Thyroid gland (tissue), 4 donors: ENCODE data around the gene UBE2H. TPM values are rescaled to one million over a fixed set of nuclear protein-coding genes. Genes with fewer than 3 reads are reported as not detected.
"Not testable (repeated sequence)": the region's sequence is repeated elsewhere in the genome, so short reads cannot be mapped to it uniquely, and the experiment has no call there.

Experiments used
- DNase-seq, 2 donors: peaks; one replicate each; pipeline ENCODE4 v3.0.0-alpha.2; 2019
- H3K27ac ChIP-seq, 3 donors: fragments of 200-600 bp; sonication (generic); 1 replicate in 2 of 3; 2 replicates in 1 of 3; pipeline ENCODE4 v1.5.1; 2016 to 2019; ENCODE audit warnings: mild to moderate bottlenecking in 1 of 3, moderate library complexity in 1 of 3
- H3K27me3 ChIP-seq: fragments of 200-600 bp; sonication (generic); one replicate; pipeline ENCODE4 v1.5.1; 2019
- H3K36me3 ChIP-seq, 2 donors: fragments of 200-600 bp; sonication (generic); one replicate each; pipeline ENCODE4 v1.5.1; 2016 to 2019
- H3K4me1 ChIP-seq, 2 donors: fragments of 200-600 bp; sonication (generic); one replicate each; pipeline ENCODE4 v1.5.1; 2017 to 2019
- H3K4me3 ChIP-seq, 3 donors: fragments of 200-600 bp; sonication (generic); replicated peaks in 1 of 3; 1 replicate in 2 of 3; 2 replicates in 1 of 3; pipeline ENCODE4 v1.5.1; 2016; ENCODE audit warnings: mild to moderate bottlenecking in 1 of 3
- H3K9me3 ChIP-seq: fragments of 200-600 bp; sonication (generic); one replicate; pipeline ENCODE4 v1.5.1; 2017
- POLR2A ChIP-seq, 2 donors: fragments of 450-650 bp; IDR thresholded peaks; one replicate each; pipeline ENCODE4 v1.6.1; 2017; ENCODE audit warnings: antibody characterized with exemption in 2 of 2, mild to moderate bottlenecking in 2 of 2, moderate library complexity in 1 of 2
- WGBS, 2 donors: methylation state at CpG; one replicate each; pipeline ENCODE4 v1.1.5; 2017; 5-methylcytosine and 5-hydroxymethylcytosine counted together
- intact Hi-C: fragments of 100-400 bp; cut with DNase I; formaldehyde crosslinking; loops from one replicate; pipeline ENCODE4 v1.15.1; 2023
- total RNA-seq, 4 donors: library from RNA; depleted of rRNA; stranded (reverse); fragments of >200 nt; gene quantifications; one replicate each; pipeline ENCODE4 v1.2.3, GENCODE V29; 2016
- TF ChIP-seq, protein P1 (sequence below), 6 experiments: fragments of 200-600 bp in 3 of 6; fragments of 450-650 bp in 3 of 6; sonication (generic) in 3 of 6; IDR thresholded peaks; one replicate each; pipeline ENCODE4 v1.5.1; 2016 to 2019; ENCODE audit warnings: antibody characterized with exemption in 6 of 6, mild to moderate bottlenecking in 2 of 6, inconsistent platforms in 1 of 6, moderate library complexity in 1 of 6

Gene UBE2H
- total RNA-seq, 4 donors from 2014 or later, result 97.7 to 156 (median 122) TPM

GRCh38 chr7:129898007-129898406, 54.8 kb downstream of the UBE2H start:
- TF ChIP-seq, protein P1, sequence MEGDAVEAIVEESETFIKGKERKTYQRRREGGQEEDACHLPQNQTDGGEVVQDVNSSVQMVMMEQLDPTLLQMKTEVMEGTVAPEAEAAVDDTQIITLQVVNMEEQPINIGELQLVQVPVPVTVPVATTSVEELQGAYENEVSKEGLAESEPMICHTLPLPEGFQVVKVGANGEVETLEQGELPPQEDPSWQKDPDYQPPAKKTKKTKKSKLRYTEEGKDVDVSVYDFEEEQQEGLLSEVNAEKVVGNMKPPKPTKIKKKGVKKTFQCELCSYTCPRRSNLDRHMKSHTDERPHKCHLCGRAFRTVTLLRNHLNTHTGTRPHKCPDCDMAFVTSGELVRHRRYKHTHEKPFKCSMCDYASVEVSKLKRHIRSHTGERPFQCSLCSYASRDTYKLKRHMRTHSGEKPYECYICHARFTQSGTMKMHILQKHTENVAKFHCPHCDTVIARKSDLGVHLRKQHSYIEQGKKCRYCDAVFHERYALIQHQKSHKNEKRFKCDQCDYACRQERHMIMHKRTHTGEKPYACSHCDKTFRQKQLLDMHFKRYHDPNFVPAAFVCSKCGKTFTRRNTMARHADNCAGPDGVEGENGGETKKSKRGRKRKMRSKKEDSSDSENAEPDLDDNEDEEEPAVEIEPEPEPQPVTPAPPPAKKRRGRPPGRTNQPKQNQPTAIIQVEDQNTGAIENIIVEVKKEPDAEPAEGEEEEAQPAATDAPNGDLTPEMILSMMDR (IDR thresholded peaks at IDR 0.05), result no peak
- TF ChIP-seq POLR2A (IDR thresholded peaks at IDR 0.05), result no peak
- Histone ChIP-seq H3K36me3 (no peaks in the 10 kb centered on the region), H3K4me1 (peaks cover 13 to 19% of the 10 kb centered on the region in 2 donors), H3K9me3 (no peaks in the 10 kb centered on the region), H3K4me3 (no peak overlapping the region), H3K27ac (no peak overlapping the region), H3K27me3 (no peaks in the 10 kb centered on the region)
- DNase-seq, result no peak
- intact Hi-C loops, result no loop called here

DNA sequence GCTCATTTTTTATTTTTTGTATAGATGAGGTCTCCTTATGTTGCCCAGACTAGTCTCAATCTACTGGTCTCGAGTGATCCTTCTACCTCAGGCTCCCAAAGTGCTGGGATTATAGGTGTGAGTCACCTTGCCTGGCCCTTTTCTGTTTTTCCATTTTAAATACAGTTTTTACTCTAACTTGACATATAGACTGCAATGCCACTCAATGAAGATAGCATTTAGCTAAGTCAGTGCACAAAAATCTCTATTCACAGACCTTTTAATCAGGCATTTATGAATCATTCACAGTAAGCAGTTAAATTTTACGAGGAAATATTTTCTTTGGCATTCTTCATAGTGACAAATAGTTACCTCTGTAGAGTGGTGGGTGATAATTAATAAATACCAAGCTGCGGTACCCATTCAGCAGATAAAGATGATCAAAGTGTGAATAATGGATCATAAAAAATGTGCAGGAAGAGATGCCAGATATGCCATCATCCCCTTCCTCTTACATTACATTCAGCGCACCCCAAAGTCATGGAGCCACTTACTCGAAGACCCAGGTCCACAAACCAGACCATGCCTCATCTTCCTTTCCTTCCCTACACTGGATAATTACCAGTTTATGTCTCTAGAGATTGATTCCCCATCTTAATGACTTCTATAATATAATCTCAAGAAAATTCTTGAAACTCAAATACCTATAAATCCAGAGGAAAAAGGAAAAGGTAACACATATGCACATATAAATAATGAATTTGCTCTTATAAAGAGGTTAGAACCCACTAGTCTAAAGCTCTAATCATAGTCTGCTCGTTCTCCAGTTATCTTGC, 56.0 kb downstream of the UBE2H start:
- DNase-seq, result no peak
- TF ChIP-seq POLR2A (IDR thresholded peaks at IDR 0.05), result no peak
- TF ChIP-seq, protein P1 (IDR thresholded peaks at IDR 0.05), result no peak
- no peaks in the 10 kb centered on the region for H3K27me3 ChIP-seq
- no peaks in the 10 kb centered on the region for H3K9me3 ChIP-seq
- H3K36me3 ChIP-seq, result no peaks in the 10 kb centered on the region
- H3K27ac ChIP-seq, result no peak overlapping the region
- 89 to 93% methylated on average over 6 of the region's 6 CpGs for WGBS, 2 donors
- no peak overlapping the region for H3K4me3 ChIP-seq
- H3K4me1 ChIP-seq, result peaks cover 13 to 19% of the 10 kb centered on the region in 2 donors
- intact Hi-C loops, result no loop called here

DNA sequence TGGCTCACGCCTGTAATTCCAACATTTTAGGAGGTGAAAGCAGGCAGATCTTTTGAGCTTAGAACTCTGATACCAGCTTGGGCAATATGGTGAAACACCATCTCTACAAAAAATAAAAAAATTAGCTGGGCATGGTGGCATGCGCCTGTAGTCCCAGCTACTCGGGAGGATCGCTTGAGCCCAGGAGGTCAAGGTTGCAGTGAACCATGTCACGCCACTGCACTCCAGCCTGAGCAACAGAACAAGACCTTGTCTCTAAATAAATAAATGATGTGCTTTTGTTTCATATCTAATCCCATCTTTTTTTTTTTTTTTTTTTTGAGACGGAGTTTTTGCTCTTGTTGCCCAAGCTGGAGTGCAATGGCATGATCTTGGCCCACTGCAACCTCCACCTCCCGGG, 58.6 kb downstream of the UBE2H start:
- 93 to 95% methylated on average over 7 of the region's 7 CpGs for WGBS, 2 donors
- H3K27me3 ChIP-seq, H3K9me3 ChIP-seq, H3K27ac ChIP-seq, H3K36me3 ChIP-seq, H3K4me3 ChIP-seq, intact Hi-C loops, DNase-seq: not testable (repeated sequence)
- peaks cover 23 to 32% of the 10 kb centered on the region in 2 donors for H3K4me1 ChIP-seq

DNA sequence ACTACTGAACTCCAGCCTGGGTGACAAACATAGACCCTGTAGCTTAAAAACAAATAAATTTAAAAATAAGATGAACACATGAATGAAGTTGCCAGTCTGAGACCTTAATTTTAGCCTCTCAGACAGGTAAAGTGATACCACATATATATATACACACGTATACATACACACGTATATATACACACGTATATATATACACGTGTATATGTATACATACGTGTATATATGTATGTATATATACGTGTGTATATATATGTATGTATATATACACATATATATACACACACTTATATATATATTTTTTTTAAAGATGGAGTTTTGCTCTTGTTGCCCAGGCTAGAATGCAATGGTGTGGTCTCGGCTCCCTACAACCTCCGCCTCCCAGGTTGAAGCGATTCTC, 62.7 kb downstream of the UBE2H start:
- DNase-seq, result no peak
- WGBS, 2 donors, result 91 to 92% methylated on average over 9 of the region's 9 CpGs
- H3K9me3 ChIP-seq, result no peaks in the 10 kb centered on the region
- H3K4me1 ChIP-seq, result peaks cover 33 to 41% of the 10 kb centered on the region in 2 donors
- no peaks in the 10 kb centered on the region for H3K36me3 ChIP-seq
- intact Hi-C loops, result no loop called here
- TF ChIP-seq, protein P1 (IDR thresholded peaks at IDR 0.05), result no peak
- TF ChIP-seq POLR2A (IDR thresholded peaks at IDR 0.05), result no peak
- H3K27ac ChIP-seq, result peak overlapping the region; percentile 47 to 89 (median 62)
- no peak overlapping the region for H3K4me3 ChIP-seq
- H3K27me3 ChIP-seq, result no peaks in the 10 kb centered on the region

DNA sequence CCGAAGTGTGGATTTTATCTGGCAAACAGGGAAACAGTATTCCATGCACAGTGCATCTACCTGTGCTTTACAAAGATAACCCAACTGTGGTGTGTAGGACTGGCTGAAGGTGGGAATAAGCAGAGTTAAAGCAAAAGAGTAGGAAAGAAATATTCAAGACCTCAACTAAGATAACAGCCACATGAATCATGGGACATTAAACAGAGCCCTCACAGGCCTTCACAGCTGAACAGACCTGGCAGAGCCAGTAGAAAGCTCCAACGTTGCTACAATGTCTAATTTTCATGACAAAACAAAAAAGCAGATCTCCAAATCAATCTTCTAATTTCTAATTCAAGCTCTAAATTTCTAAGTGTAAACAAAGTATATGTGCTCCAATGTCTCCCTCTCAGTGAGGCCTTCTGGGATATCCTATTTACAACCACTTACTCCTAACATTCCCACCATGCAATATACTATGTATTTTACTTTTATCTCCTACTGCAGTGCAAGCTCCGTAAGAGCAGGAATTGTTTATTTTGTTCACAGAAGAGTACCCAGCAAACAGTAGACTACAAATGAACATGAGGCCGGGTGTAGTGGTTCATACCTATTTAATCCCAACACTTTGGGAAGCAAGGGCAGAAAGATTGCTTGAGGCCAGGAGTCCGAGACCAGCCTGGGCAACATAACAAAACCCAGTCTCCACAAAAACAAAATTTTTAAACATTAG, 63.5 kb downstream of the UBE2H start:
- no peak for TF ChIP-seq POLR2A (IDR thresholded peaks at IDR 0.05)
- peak; percentile 37 to 58 for DNase-seq
- intact Hi-C loops, result no loop called here
- Histone ChIP-seq H3K27me3 (no peaks in the 10 kb centered on the region), H3K4me3 (no peak overlapping the region), H3K4me1 (peaks cover 33 to 38% of the 10 kb centered on the region in 2 donors), H3K36me3 (no peaks in the 10 kb centered on the region), H3K9me3 (no peaks in the 10 kb centered on the region), H3K27ac (peak overlapping the region; percentile 47 to 89 (median 62))
- WGBS, 2 donors, result 42 to 49% methylated on average over 5 of the region's 5 CpGs

DNA sequence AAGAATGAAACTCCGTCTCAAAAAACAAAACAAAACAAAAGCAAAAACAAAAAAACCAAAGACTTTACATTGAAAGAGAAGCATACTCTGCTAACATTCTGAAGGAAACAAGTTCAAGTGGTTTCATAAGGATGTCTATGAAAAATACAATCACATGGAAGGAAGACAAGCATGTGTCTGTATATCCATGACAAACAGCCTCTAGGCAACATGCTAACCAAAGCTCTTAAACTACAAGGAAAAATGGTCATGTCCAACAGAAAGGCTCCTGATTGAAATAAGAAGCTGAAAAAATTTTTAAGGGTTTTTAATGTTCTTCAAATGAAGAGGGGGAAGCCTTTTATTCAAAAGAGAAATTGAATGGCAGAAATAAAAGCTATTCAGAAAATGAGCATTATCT, 64.9 kb downstream of the UBE2H start:
- DNase-seq, result no peak
- H3K4me3 ChIP-seq, result no peak overlapping the region
- intact Hi-C loops, result no loop called here
- H3K27me3 ChIP-seq, result no peaks in the 10 kb centered on the region
- H3K36me3 ChIP-seq, result no peaks in the 10 kb centered on the region
- peaks cover 28 to 33% of the 10 kb centered on the region in 2 donors for H3K4me1 ChIP-seq
- H3K27ac ChIP-seq, result peak overlapping the region in 2 of 3 donors; percentile 2 to 62
- 82 to 83% methylated on average over 1 of the region's 1 CpG for WGBS, 2 donors
- H3K9me3 ChIP-seq, result no peaks in the 10 kb centered on the region
- TF ChIP-seq POLR2A (IDR thresholded peaks at IDR 0.05), result no peak
- TF ChIP-seq, protein P1 (IDR thresholded peaks at IDR 0.05), result no peak
